Body of pancreas (tissue), 4 donors: Measurements from ENCODE around the gene ZNF544. TPM values are rescaled to one million over a fixed set of nuclear protein-coding genes. Genes with fewer than 3 reads are reported as not detected.

Source experiments
- ATAC-seq: fragments of 150-250 bp; one replicate; pipeline ENCODE4 v1.9.1; 2016
- DNase-seq, 4 donors: peaks; one replicate each; pipeline ENCODE4 v3.0.0-alpha.2; 2019
- H3K27ac ChIP-seq, 4 donors: fragments of 200-600 bp; sonication (generic); 1 replicate in 3 of 4; 2 replicates in 1 of 4; pipeline versions ENCODE4 v1.5.1 to v1.6.1; 2016 to 2019; ENCODE audit warnings: mild to moderate bottlenecking in 1 of 4, mixed read lengths in 1 of 4, moderate library complexity in 1 of 4
- H3K27me3 ChIP-seq, 2 donors: fragments of 200-600 bp; sonication (generic); one replicate each; pipeline ENCODE4 v1.6.0; 2016; ENCODE audit warnings: mild to moderate bottlenecking in 1 of 2
- H3K36me3 ChIP-seq, 2 donors: fragments of 200-600 bp; sonication (generic); replicated peaks in 1 of 2; 2 replicates each; pipeline ENCODE4 v1.5.1; 2016; ENCODE audit warnings: low read depth in 2 of 2; ENCODE audit not compliant: insufficient read depth in 1 of 2
- H3K4me1 ChIP-seq: fragments of 200-600 bp; sonication (generic); one replicate; pipeline ENCODE4 v1.6.0; 2016
- H3K4me3 ChIP-seq, 2 donors: fragments of 200-600 bp; sonication (generic); 1 replicate in 1 of 2; 2 replicates in 1 of 2; pipeline ENCODE4 v1.5.1; 2016 to 2019
- H3K9me3 ChIP-seq, 3 donors: fragments of 200-600 bp; sonication (generic); 1 replicate in 2 of 3; 2 replicates in 1 of 3; pipeline ENCODE4 v1.5.1; 2016
- POLR2A ChIP-seq, 3 donors: fragments of 450-650 bp; IDR thresholded peaks; one replicate each; pipeline ENCODE4 v1.6.1; 2016; ENCODE audit warnings: antibody characterized with exemption in 3 of 3, mild to moderate bottlenecking in 2 of 3
- WGBS, 2 donors: methylation state at CpG; one replicate each; pipeline ENCODE4 v1.1.5; 2017; 5-methylcytosine and 5-hydroxymethylcytosine counted together
- intact Hi-C: fragments of 100-400 bp; cut with DNase I; formaldehyde crosslinking; loops from one replicate; pipeline ENCODE4 v1.15.1; 2023
- total RNA-seq, 2 donors: library from RNA; depleted of rRNA; stranded (reverse); fragments of >200 nt; gene quantifications; one replicate each; pipeline ENCODE4 v1.1.0, GENCODE V29; 2016
- TF ChIP-seq, protein P1 (sequence below), 7 experiments: fragments of 450-650 bp in 4 of 7; fragments of 200-600 bp in 3 of 7; sonication (generic) in 3 of 7; IDR thresholded peaks; one replicate each; pipeline ENCODE4 v1.5.1; 2016 to 2019; ENCODE audit warnings: antibody characterized with exemption in 7 of 7

Gene ZNF544
- total RNA-seq, 2 donors from 2014 or later = 9.9 to 17.1 TPM

DNA sequence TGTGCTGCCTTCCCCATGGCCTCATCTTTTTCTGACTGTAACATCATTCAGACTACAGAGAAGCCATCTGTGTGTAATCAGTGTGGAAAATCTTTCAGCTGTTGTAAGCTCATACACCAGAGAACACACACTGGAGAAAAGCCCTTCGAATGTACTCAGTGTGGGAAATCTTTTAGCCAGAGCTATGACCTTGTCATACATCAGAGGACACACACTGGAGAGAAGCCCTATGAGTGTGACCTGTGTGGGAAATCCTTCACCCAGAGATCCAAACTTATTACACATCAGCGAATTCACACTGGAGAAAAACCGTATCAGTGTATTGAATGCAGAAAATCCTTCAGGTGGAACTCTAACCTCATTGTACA is 32.9 kb downstream of the ZNF544 start:
- Histone ChIP-seq H3K27ac (no peak overlapping the region), H3K27me3 (no peaks in the 10 kb centered on the region), H3K4me3 (no peak overlapping the region), H3K36me3 (peaks cover 8 to 9% of the 10 kb centered on the region in 2 donors), H3K9me3 (peaks cover 0 to 96% (median 3%) of the 10 kb centered on the region in 3 donors), H3K4me1 (no peaks in the 10 kb centered on the region)
- ATAC-seq (no peak), DNase-seq (no peak)
- WGBS, 2 donors = 84 to 95% methylated on average over 3 of the region's 3 CpGs
- TF ChIP-seq, protein P1, sequence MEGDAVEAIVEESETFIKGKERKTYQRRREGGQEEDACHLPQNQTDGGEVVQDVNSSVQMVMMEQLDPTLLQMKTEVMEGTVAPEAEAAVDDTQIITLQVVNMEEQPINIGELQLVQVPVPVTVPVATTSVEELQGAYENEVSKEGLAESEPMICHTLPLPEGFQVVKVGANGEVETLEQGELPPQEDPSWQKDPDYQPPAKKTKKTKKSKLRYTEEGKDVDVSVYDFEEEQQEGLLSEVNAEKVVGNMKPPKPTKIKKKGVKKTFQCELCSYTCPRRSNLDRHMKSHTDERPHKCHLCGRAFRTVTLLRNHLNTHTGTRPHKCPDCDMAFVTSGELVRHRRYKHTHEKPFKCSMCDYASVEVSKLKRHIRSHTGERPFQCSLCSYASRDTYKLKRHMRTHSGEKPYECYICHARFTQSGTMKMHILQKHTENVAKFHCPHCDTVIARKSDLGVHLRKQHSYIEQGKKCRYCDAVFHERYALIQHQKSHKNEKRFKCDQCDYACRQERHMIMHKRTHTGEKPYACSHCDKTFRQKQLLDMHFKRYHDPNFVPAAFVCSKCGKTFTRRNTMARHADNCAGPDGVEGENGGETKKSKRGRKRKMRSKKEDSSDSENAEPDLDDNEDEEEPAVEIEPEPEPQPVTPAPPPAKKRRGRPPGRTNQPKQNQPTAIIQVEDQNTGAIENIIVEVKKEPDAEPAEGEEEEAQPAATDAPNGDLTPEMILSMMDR (IDR thresholded peaks at IDR 0.05) = no peak
- no peak for TF ChIP-seq POLR2A (IDR thresholded peaks at IDR 0.05)
- intact Hi-C loops = no loop called here

DNA sequence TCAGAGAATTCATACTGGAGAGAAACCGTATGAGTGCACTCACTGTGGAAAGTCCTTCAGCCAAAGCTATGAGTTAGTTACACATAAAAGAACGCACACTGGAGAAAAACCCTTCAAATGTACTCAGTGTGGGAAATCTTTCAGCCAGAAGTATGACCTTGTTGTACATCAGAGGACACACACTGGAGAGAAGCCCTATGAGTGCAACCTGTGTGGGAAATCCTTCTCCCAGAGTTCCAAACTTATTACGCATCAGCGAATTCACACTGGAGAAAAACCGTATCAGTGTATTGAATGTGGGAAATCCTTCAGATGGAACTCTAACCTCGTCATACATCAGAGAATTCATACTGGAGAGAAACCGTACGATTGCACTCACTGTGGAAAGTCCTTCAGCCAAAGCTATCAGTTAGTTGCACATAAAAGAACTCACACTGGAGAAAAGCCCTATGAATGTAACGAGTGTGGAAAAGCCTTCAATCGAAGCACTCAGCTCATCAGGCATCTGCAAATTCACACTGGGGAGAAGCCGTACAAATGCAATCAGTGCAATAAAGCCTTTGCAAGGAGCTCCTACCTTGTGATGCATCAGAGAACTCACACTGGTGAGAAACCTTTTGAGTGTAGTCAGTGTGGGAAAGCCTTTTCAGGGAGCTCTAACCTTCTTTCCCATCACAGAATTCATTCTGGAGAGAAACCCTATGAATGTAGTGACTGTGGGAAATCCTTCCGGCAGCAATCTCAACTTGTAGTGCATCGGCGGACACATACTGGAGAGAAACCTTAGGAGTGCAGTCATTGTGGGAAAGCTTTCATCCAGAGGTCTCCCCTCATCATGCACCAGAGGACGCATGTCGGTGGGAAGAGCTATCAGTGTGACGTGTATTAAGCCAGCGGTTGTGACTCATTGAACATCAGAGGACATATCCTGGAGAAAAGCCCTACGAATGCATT is 33.5 kb downstream of the ZNF544 start:
- WGBS, 2 donors = 93 to 94% methylated on average over 18 to 19 of the region's 19 CpGs
- Histone ChIP-seq H3K4me3 (no peak overlapping the region), H3K27me3 (no peaks in the 10 kb centered on the region), H3K4me1 (no peaks in the 10 kb centered on the region), H3K27ac (no peak overlapping the region), H3K36me3 (peaks cover 7 to 9% of the 10 kb centered on the region in 2 donors), H3K9me3 (peaks cover 0 to 98% (median 0%) of the 10 kb centered on the region in 3 donors)
- no peak for TF ChIP-seq POLR2A (IDR thresholded peaks at IDR 0.05)
- TF ChIP-seq, protein P1 (IDR thresholded peaks at IDR 0.05) = no peak
- intact Hi-C loops = no loop called here
- DNase-seq (no peak), ATAC-seq (no peak)

DNA sequence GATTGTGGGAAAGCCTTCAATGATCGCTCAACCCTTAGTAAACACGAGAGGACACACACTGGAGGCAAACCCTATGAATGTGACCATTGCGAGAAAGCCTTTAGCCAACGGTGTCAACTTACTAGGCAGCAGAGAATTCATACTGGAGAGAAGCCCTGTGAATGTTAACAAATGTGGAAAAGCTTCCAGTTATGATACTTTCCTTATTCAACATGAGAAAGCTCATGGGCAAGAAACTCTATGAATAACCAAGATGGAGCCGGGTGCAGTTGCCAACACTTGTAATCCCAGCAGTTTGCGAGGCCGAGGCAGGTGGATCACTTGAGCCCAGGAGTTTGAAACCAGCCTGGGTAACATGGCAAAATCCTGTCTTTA is 34.2 kb downstream of the ZNF544 start:
- WGBS, 2 donors = 98 to 99% methylated on average over 7 of the region's 7 CpGs

DNA sequence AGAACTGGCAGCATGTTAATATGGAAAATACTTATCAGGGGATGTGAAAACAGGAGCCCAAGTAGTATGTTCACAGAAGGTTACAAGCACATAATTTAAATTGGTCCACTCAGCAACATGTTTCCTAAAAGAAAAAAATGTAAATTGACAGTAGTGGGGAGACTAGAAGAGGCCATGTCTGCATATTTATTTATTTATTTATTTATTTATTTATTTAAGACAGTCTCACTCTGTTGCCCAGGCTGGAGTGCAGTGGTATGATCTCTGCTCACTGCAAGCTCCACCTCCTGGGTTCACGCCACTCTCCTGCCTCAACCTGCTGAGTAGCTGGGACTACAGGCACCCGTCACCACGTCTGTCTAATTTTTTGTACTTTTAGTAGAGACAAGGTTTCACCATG is 36.4 kb downstream of the ZNF544 start:
- Histone ChIP-seq H3K9me3 (peaks cover 0 to 83% (median 0%) of the 10 kb centered on the region in 3 donors), H3K4me1 (no peaks in the 10 kb centered on the region)
- 97 to 100% methylated on average over 3 of the region's 3 CpGs for WGBS, 2 donors

More for the DNA sequence above, 34.2 kb downstream of the ZNF544 start:
- Histone ChIP-seq H3K27ac (no peak overlapping the region), H3K4me3 (no peak overlapping the region), H3K36me3 (peaks cover 3 to 4% of the 10 kb centered on the region in 2 donors), H3K4me1 (no peaks in the 10 kb centered on the region), H3K27me3 (no peaks in the 10 kb centered on the region), H3K9me3 (peaks cover 0 to 95% (median 0%) of the 10 kb centered on the region in 3 donors)
- intact Hi-C loops = no loop called here
- ATAC-seq (no peak), DNase-seq (no peak)
- TF ChIP-seq, protein P1 (IDR thresholded peaks at IDR 0.05) = no peak
- no peak for TF ChIP-seq POLR2A (IDR thresholded peaks at IDR 0.05)

More for the DNA sequence above, 36.4 kb downstream of the ZNF544 start:
- no peak for TF ChIP-seq POLR2A (IDR thresholded peaks at IDR 0.05)
- TF ChIP-seq, protein P1 (IDR thresholded peaks at IDR 0.05) = no peak
- no peak overlapping the region for H3K27ac ChIP-seq
- intact Hi-C loops = no loop called here
- DNase-seq (no peak), ATAC-seq (no peak)
- no peaks in the 10 kb centered on the region for H3K27me3 ChIP-seq
- H3K36me3 ChIP-seq = no peaks in the 10 kb centered on the region
- no peak overlapping the region for H3K4me3 ChIP-seq
